OCI-LY1 (cell line): ENCODE measurements around the gene DZIP1L.
"Not testable (repeated sequence)": the region's sequence is repeated elsewhere in the genome, so short reads cannot be mapped to it uniquely, and the experiment has no call there.

Experiments
- CTCF ChIP-seq: fragments of 200-600 bp; sonication (generic), shearing (Covaris generic); IDR thresholded peaks from 2 replicates; pipeline ENCODE4 v1.5.1; 2017; ENCODE audit warnings: mild to moderate bottlenecking, antibody characterized with exemption, low read length, moderate library complexity, mixed read lengths
- EZH2 ChIP-seq: fragments of 200-600 bp; sonication (generic), shearing (Covaris generic); IDR thresholded peaks from 2 replicates; pipeline ENCODE4 v1.8.0; 2017; ENCODE audit warnings: borderline replicate concordance, mixed run types, mild to moderate bottlenecking, antibody characterized with exemption, low read length, moderate library complexity, mixed read lengths

- not testable (repeated sequence) for TF ChIP-seq CTCF, EZH2
Measured at GRCh38 chr3:138085745-138086144, 29.7 kb downstream of the DZIP1L start.
